OCI-LY1 (cell line): ENCODE data around the gene SMIM24.
"Not testable (repeated sequence)": the region's sequence is repeated elsewhere in the genome, so short reads cannot be mapped to it uniquely, and the experiment has no call there.

ENCODE experiments used
- H2AFZ ChIP-seq: fragments of 200-600 bp; sonication (generic), shearing (Covaris generic); 2 replicates; pipeline ENCODE4 v1.6.0; 2014; ENCODE audit warnings: antibody characterized with exemption, mild to moderate bottlenecking, low read length
- H3F3A ChIP-seq: fragments of 200-600 bp; sonication (generic), shearing (Covaris generic); 2 replicates; pipeline ENCODE4 v1.6.0; 2014; ENCODE audit warnings: mild to moderate bottlenecking, antibody characterized with exemption, low read length, moderate library complexity; ENCODE audit not compliant: insufficient read depth
- H3K27ac ChIP-seq: fragments of 200-600 bp; sonication (generic); 2 replicates; pipeline ENCODE4 v1.5.1; 2014; ENCODE audit warnings: low read length, mixed run types, mild to moderate bottlenecking, low read depth; ENCODE audit not compliant: poor library complexity, severe bottlenecking
- H3K27me3 ChIP-seq: fragments of 200-600 bp; sonication (generic); 2 replicates; pipeline ENCODE4 v1.6.0; 2014; ENCODE audit warnings: antibody characterized with exemption, mild to moderate bottlenecking, low read length, moderate library complexity; ENCODE audit not compliant: insufficient read depth
- H3K36me3 ChIP-seq: fragments of 200-600 bp; sonication (generic); 2 replicates; pipeline ENCODE4 v1.6.1; 2014; ENCODE audit warnings: mild to moderate bottlenecking, antibody characterized with exemption, low read length, moderate library complexity, mixed read lengths; ENCODE audit not compliant: insufficient read depth
- H3K4me1 ChIP-seq: fragments of 200-600 bp; sonication (generic); 2 replicates; pipeline ENCODE4 v1.5.1; 2014; ENCODE audit warnings: mild to moderate bottlenecking, low read length, moderate library complexity; ENCODE audit not compliant: insufficient read depth, severe bottlenecking
- H3K4me2 ChIP-seq: fragments of 200-600 bp; sonication (generic), shearing (Covaris generic); 2 replicates; pipeline ENCODE4 v1.6.1; 2014; ENCODE audit warnings: low read length
- H3K4me3 ChIP-seq: fragments of 200-600 bp; sonication (generic); 2 replicates; pipeline ENCODE4 v1.5.1; 2014; ENCODE audit warnings: low read length, low read depth, mild to moderate bottlenecking, mixed read lengths; ENCODE audit not compliant: poor library complexity, severe bottlenecking
- H3K79me2 ChIP-seq: fragments of 200-600 bp; shearing (Covaris generic); 2 replicates; pipeline ENCODE4 v1.6.1; 2016; ENCODE audit warnings: mixed run types, low read length, mixed read lengths; ENCODE audit not compliant: insufficient read depth
- H3K9ac ChIP-seq: fragments of 200-600 bp; sonication (generic), shearing (Covaris generic); 2 replicates; pipeline ENCODE4 v1.6.1; 2014; ENCODE audit warnings: mild to moderate bottlenecking, low read length, mixed read lengths
- H3K9me2 ChIP-seq: fragments of 200-600 bp; sonication (generic), shearing (Covaris generic); 2 replicates; pipeline ENCODE4 v1.6.1; 2014; ENCODE audit warnings: low read depth, mild to moderate bottlenecking, low read length, mixed read lengths
- H3K9me3 ChIP-seq: fragments of 200-600 bp; shearing (Covaris generic); 2 replicates; pipeline ENCODE4 v1.6.1; 2014; ENCODE audit warnings: low read length, mixed read lengths
- H4K20me1 ChIP-seq: fragments of 200-600 bp; sonication (generic), shearing (Covaris generic); 2 replicates; pipeline ENCODE4 v1.6.0; 2016; ENCODE audit warnings: mild to moderate bottlenecking, low read length; ENCODE audit not compliant: insufficient read depth
- EZH2 ChIP-seq: fragments of 200-600 bp; sonication (generic), shearing (Covaris generic); IDR thresholded peaks from 2 replicates; pipeline ENCODE4 v1.8.0; 2017; ENCODE audit warnings: borderline replicate concordance, mixed run types, mild to moderate bottlenecking, antibody characterized with exemption, low read length, moderate library complexity, mixed read lengths
- TF ChIP-seq, protein P1 (sequence below): fragments of 200-600 bp; sonication (generic), shearing (Covaris generic); IDR thresholded peaks from 2 replicates; pipeline ENCODE4 v1.5.1; 2017; ENCODE audit warnings: mild to moderate bottlenecking, antibody characterized with exemption, low read length, moderate library complexity, mixed read lengths

The SMIM24 gene

DNA sequence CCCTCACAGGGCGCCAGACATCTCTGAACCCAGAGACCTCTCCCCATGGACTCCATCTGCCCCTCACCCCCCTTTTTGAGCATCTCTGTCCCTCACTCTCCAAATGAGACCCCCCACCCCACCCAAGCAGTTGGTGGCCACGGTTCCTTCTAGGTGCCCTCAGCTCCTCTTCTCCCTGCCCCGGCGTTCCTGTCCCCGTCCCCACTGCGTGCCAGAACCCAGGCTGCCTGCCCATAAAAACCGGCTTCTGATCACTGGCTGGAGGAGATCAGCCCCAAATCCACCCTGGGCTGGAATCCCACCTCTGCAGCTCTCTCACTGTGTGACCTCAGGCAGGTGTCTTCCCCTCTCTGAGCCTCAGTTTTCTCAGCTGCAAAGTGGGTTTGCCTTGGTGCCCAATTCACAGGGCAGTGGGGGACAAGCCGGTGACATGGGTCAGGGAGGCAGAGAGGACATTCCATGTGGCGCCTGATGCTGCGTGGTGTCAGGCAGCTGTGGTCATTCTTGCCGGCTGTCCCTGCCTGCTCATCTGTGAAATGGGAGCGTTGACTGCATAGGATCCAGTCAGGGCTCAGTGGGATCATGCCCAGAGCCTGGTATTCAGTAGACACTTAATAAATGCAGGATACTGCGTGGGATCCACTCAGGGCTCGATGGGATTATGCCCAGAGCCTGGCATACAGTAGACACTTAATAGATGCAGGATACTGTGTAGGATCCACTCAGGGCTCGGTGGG, 25.5 kb downstream of the SMIM24 start:
- no peaks in the 10 kb centered on the region for H4K20me1 ChIP-seq
- TF ChIP-seq EZH2 = no peak
- TF ChIP-seq, protein P1, sequence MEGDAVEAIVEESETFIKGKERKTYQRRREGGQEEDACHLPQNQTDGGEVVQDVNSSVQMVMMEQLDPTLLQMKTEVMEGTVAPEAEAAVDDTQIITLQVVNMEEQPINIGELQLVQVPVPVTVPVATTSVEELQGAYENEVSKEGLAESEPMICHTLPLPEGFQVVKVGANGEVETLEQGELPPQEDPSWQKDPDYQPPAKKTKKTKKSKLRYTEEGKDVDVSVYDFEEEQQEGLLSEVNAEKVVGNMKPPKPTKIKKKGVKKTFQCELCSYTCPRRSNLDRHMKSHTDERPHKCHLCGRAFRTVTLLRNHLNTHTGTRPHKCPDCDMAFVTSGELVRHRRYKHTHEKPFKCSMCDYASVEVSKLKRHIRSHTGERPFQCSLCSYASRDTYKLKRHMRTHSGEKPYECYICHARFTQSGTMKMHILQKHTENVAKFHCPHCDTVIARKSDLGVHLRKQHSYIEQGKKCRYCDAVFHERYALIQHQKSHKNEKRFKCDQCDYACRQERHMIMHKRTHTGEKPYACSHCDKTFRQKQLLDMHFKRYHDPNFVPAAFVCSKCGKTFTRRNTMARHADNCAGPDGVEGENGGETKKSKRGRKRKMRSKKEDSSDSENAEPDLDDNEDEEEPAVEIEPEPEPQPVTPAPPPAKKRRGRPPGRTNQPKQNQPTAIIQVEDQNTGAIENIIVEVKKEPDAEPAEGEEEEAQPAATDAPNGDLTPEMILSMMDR = no peak
- no peak overlapping the region for H2AFZ ChIP-seq
- H3F3A ChIP-seq = no peaks in the 10 kb centered on the region
- H3K36me3 ChIP-seq = no peaks in the 10 kb centered on the region; the same call in 1 of the 2 replicates
- H3K4me2 ChIP-seq = no peak overlapping the region
- H3K9me2 ChIP-seq = no peaks in the 10 kb centered on the region
- H3K9me3 ChIP-seq = no peaks in the 10 kb centered on the region
- H3K27ac ChIP-seq = no peak overlapping the region
- H3K79me2 ChIP-seq = no peaks in the 10 kb centered on the region
- H3K27me3 ChIP-seq = no peaks in the 10 kb centered on the region
- H3K4me3 ChIP-seq = no peak overlapping the region
- H3K9ac ChIP-seq = no peak overlapping the region
- no peaks in the 10 kb centered on the region for H3K4me1 ChIP-seq

DNA sequence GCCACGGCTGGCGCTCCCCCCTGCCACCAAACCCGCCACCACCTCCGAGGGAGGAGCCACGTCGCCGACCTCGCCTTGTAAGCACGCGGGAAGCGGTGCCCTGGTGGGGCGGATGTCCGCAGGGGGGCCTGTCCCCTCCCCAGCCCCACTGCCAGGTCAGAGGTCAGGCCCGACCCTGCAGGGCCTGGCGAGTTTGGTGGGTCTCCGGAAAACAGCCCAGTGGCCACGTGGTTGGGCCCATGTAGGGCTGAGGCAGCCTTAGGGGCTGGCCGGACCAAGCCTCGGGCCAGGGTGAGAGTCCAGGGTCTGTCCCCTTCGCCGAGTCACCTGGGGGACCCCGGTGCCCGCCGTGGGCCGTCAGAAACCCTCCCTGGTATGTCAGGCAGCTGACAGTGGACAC, 26.5 kb downstream of the SMIM24 start:
- TF ChIP-seq EZH2 = no peak
- TF ChIP-seq, protein P1 = no peak
- no peaks in the 10 kb centered on the region for H3K9me3 ChIP-seq
- H3K9me2 ChIP-seq = no peaks in the 10 kb centered on the region
- no peak overlapping the region for H3K27ac ChIP-seq
- H2AFZ ChIP-seq = no peak overlapping the region
- no peaks in the 10 kb centered on the region; the same call in 1 of the 2 replicates for H3K36me3 ChIP-seq
- no peaks in the 10 kb centered on the region for H3K27me3 ChIP-seq
- no peak overlapping the region for H3K9ac ChIP-seq
- no peaks in the 10 kb centered on the region for H4K20me1 ChIP-seq
- no peaks in the 10 kb centered on the region for H3K79me2 ChIP-seq
- no peaks in the 10 kb centered on the region for H3F3A ChIP-seq
- H3K4me2 ChIP-seq = no peak overlapping the region
- H3K4me3 ChIP-seq = no peak overlapping the region
- no peaks in the 10 kb centered on the region for H3K4me1 ChIP-seq

DNA sequence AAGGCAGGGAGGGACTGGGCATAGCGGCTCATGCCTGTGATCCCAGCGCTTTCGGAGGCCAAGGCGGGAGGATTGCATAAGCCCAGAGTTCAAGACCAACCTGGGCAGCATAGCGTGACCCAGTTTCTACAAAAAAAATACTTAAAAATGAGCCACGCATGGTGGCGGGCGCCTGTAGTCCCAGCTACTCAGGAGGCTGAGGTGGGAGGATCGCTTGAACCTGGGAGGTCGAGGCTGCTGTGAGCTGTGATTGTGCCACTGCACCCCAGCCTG, 27.4 kb downstream of the SMIM24 start:
- not testable (repeated sequence) for H3K79me2 ChIP-seq, H3K4me3 ChIP-seq, H2AFZ ChIP-seq, H3K36me3 ChIP-seq, H3F3A ChIP-seq, H3K9me3 ChIP-seq, H3K27me3 ChIP-seq, H3K9ac ChIP-seq, H3K9me2 ChIP-seq, H4K20me1 ChIP-seq, H3K4me1 ChIP-seq, H3K27ac ChIP-seq, H3K4me2 ChIP-seq
